HFFc6 (cell line): ENCODE measurements around the gene SEC14L2. TPM values are rescaled to one million over a fixed set of nuclear protein-coding genes. Genes with fewer than 3 reads are reported as not detected.

Experiments
- DNase-seq: peaks from one replicate; pipeline ENCODE4 v3.0.0-alpha.2; 2018
- H3K27ac Mint-ChIP-seq: 2 replicates; pipeline ENCODE4 v1.8.0; 2020; ENCODE audit warnings: mild to moderate bottlenecking, mixed read lengths
- H3K27me3 Mint-ChIP-seq: 2 replicates; pipeline ENCODE4 v1.8.0; 2021; ENCODE audit warnings: mild to moderate bottlenecking, moderate library complexity, mixed read lengths; ENCODE audit not compliant: insufficient read depth
- H3K36me3 Mint-ChIP-seq: 2 replicates; pipeline ENCODE4 v1.8.0; 2021; ENCODE audit warnings: low read depth, mixed read lengths
- H3K4me1 Mint-ChIP-seq: 2 replicates; pipeline ENCODE4 v1.8.0; 2020; ENCODE audit warnings: low read depth, mixed read lengths
- H3K4me3 Mint-ChIP-seq: 2 replicates; pipeline ENCODE4 v1.8.0; 2020; ENCODE audit warnings: mild to moderate bottlenecking, moderate library complexity, mixed read lengths
- H3K9me3 Mint-ChIP-seq: 2 replicates; pipeline ENCODE4 v1.8.0; 2020; ENCODE audit warnings: mild to moderate bottlenecking, mixed read lengths
- CTCF ChIP-seq: fragments of 200-600 bp; sonication (generic); IDR thresholded peaks from 2 replicates; pipeline ENCODE4 v1.5.0; 2021; ENCODE audit warnings: antibody characterized with exemption, mild to moderate bottlenecking
- total RNA-seq, 6 experiments: library from RNA; stranded (reverse); fragmentation: NEBNext Ultra II Directional; extraction: Animal tissue kit (Norgen Biotek cat#: 25700); gene quantifications; 2 replicates in 1 of 6; 3 replicates in 5 of 6; pipeline ENCODE4 v1.2.3, GENCODE V29; 2021

The SEC14L2 gene
- total RNA-seq, 6 experiments from 2014 or later: 18.4 to 24.0 (median 22.8) TPM

GRCh38 chr22:30439226-30439625 lies 42.4 kb downstream of the SEC14L2 start:
- H3K27me3 Mint-ChIP-seq: peaks cover 13% of the 10 kb centered on the region; the same call in 1 of the 2 replicates
- no peaks in the 10 kb centered on the region for H3K9me3 Mint-ChIP-seq
- no peak overlapping the region for H3K4me3 Mint-ChIP-seq
- DNase-seq: no peak
- peaks cover 32% of the 10 kb centered on the region for H3K4me1 Mint-ChIP-seq
- H3K36me3 Mint-ChIP-seq: no peaks in the 10 kb centered on the region; the same call in 1 of the 2 replicates
- H3K27ac Mint-ChIP-seq: no peak overlapping the region
- no peak for TF ChIP-seq CTCF

GRCh38 chr22:30439836-30440235 lies 43.0 kb downstream of the SEC14L2 start:
- Mint-ChIP-seq H3K9me3 (no peaks in the 10 kb centered on the region), H3K4me1 (peaks cover 38% of the 10 kb centered on the region), H3K27ac (no peak overlapping the region), H3K36me3 (no peaks in the 10 kb centered on the region; the same call in 1 of the 2 replicates), H3K27me3 (peaks cover 13% of the 10 kb centered on the region; the same call in 1 of the 2 replicates), H3K4me3 (no peak overlapping the region)
- no peak for DNase-seq
- TF ChIP-seq CTCF: no peak

- no peaks in the 10 kb centered on the region for H3K9me3 Mint-ChIP-seq
- H3K27ac Mint-ChIP-seq: peak overlapping the region; percentile 67
- H3K4me3 Mint-ChIP-seq: no peak overlapping the region
- peaks cover 13% of the 10 kb centered on the region; the same call in 1 of the 2 replicates for H3K27me3 Mint-ChIP-seq
- no peak for DNase-seq
- no peak for TF ChIP-seq CTCF
- H3K36me3 Mint-ChIP-seq: no peaks in the 10 kb centered on the region
- H3K4me1 Mint-ChIP-seq: peaks cover 45% of the 10 kb centered on the region
Observed at GRCh38 chr22:30441088-30441487, 44.3 kb downstream of the SEC14L2 start.

- Mint-ChIP-seq H3K9me3 (no peaks in the 10 kb centered on the region), H3K27ac (peak overlapping the region; percentile 72), H3K4me1 (peaks cover 50% of the 10 kb centered on the region), H3K27me3 (peaks cover 13% of the 10 kb centered on the region), H3K36me3 (no peaks in the 10 kb centered on the region), H3K4me3 (no peak overlapping the region)
- peak; percentile 90 for TF ChIP-seq CTCF
- peak; percentile 40 for DNase-seq
Observed at GRCh38 chr22:30444632-30445437, 48.0 kb downstream of the SEC14L2 start.

- Mint-ChIP-seq H3K36me3 (no peaks in the 10 kb centered on the region), H3K27me3 (peaks cover 9% of the 10 kb centered on the region), H3K27ac (peak overlapping the region; percentile 44; the same call in 1 of the 2 replicates)
Observed at GRCh38 chr22:30445438-30446145, 48.8 kb downstream of the SEC14L2 start.

More at GRCh38 chr22:30445438-30446145, 48.8 kb downstream of the SEC14L2 start:
- H3K4me3 Mint-ChIP-seq: peak overlapping the region; percentile 54; the same call in 1 of the 2 replicates
- peaks cover 50% of the 10 kb centered on the region for H3K4me1 Mint-ChIP-seq
- H3K9me3 Mint-ChIP-seq: no peaks in the 10 kb centered on the region
- peak; percentile 52 for TF ChIP-seq CTCF
- DNase-seq: peak; percentile 58
